ENCODE results near the gene LRCH4.

LRCH4 gene

DNA sequence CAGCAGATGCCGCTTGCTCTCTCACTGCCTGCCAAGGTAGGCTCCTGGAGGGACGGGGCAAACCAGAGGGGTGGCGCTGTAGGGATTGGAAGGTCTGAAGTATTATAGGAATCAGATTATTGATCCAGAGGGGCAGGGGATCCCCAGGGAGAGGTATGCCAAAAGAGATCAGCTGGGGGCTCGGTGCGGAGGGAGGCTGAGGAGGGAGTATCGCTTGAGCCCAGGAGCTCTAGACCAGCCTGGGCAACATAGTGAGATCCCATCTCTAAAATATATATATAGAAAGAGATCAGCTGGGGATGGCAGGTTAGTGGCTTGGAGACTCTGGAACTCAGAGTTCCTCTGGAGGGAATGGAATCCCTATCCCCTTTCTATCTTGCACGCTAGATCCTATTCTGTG lies 9.3 kb upstream of the LRCH4 start:
- TF ChIP-seq, protein P1, sequence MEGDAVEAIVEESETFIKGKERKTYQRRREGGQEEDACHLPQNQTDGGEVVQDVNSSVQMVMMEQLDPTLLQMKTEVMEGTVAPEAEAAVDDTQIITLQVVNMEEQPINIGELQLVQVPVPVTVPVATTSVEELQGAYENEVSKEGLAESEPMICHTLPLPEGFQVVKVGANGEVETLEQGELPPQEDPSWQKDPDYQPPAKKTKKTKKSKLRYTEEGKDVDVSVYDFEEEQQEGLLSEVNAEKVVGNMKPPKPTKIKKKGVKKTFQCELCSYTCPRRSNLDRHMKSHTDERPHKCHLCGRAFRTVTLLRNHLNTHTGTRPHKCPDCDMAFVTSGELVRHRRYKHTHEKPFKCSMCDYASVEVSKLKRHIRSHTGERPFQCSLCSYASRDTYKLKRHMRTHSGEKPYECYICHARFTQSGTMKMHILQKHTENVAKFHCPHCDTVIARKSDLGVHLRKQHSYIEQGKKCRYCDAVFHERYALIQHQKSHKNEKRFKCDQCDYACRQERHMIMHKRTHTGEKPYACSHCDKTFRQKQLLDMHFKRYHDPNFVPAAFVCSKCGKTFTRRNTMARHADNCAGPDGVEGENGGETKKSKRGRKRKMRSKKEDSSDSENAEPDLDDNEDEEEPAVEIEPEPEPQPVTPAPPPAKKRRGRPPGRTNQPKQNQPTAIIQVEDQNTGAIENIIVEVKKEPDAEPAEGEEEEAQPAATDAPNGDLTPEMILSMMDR (IDR thresholded peaks at IDR 0.05) = no peak
- peaks cover 31% of the 10 kb centered on the region for H3K36me3 Mint-ChIP-seq (ENCODE audit: low read depth)
- no peak overlapping the region for H3K4me3 Mint-ChIP-seq
- H3K9me3 Mint-ChIP-seq = peaks cover 10% of the 10 kb centered on the region
- no peak for DNase-seq
- H3K27ac Mint-ChIP-seq = no peak overlapping the region
- H3K4me1 Mint-ChIP-seq = peaks cover 67% of the 10 kb centered on the region
- peaks cover 7% of the 10 kb centered on the region for H3K27me3 Mint-ChIP-seq (ENCODE audit: low read depth, poor library complexity)

DNA sequence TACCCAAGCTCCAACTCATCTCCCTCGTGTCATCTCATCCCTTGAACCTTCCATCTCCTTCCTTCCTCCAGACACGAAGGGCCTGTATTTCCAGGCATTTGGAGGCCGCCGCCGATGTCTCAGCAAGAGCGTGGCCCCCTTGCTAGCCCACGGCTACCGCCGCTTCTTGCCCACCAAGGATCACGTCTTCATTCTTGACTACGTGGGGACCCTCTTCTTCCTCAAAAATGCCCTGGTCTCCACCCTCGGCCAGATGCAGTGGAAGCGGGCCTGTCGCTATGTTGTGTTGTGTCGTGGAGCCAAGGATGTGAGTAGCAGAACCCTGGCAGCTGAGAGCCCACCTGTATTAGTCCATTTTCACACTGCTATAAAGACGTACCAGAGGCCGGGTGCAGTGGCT lies 5.7 kb upstream of the LRCH4 start:
- Mint-ChIP-seq H3K4me3 (no peak overlapping the region), H3K4me1 (peaks cover 70% of the 10 kb centered on the region), H3K9me3 (peaks cover 10% of the 10 kb centered on the region), H3K27ac (peak overlapping the region; percentile 90), H3K36me3 (ENCODE audit: low read depth) (peaks cover 23% of the 10 kb centered on the region), H3K27me3 (ENCODE audit: low read depth, poor library complexity) (peaks cover 3% of the 10 kb centered on the region)
- TF ChIP-seq, protein P1 (IDR thresholded peaks at IDR 0.05) = no peak
- no peak for DNase-seq

DNA sequence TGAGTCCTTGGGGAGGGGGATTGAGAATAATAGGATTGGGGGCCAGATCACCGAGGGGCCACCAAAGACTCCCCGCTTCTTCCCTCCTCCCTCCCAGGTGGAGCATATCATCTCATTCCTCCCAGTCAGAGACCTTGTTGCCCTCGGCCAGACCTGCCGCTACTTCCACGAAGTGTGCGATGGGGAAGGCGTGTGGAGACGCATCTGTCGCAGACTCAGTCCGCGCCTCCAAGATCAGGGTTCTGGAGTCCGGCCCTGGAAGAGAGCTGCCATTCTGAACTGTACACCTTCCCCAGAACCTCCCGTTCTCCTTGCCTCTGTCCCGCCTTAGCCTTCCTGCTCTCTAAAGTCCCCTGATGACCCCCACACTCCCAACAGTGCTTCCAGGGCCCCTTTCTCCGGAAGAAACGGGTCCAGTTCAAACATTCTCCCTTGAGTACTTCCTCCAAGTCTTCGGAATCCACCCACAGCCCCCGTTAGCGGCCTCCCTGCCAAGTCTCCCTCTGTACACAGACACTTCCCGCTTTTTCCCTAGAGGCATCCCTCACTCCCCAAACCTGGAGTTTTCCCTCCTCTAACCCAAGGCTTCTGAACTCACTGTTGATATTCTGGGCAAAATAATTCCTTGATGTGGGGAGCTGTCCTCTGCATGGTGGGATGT lies 4.3 kb upstream of the LRCH4 start:
- H3K27ac Mint-ChIP-seq = peak overlapping the region; percentile 98
- peaks cover 10% of the 10 kb centered on the region for H3K9me3 Mint-ChIP-seq
- TF ChIP-seq, protein P1 (IDR thresholded peaks at IDR 0.05) = no peak
- no peak for DNase-seq
- peaks cover 17% of the 10 kb centered on the region for H3K36me3 Mint-ChIP-seq (ENCODE audit: low read depth)
- peaks cover 69% of the 10 kb centered on the region for H3K4me1 Mint-ChIP-seq
- peak overlapping the region; percentile 49 for H3K4me3 Mint-ChIP-seq
- peaks cover 3% of the 10 kb centered on the region for H3K27me3 Mint-ChIP-seq (ENCODE audit: low read depth, poor library complexity)

DNA sequence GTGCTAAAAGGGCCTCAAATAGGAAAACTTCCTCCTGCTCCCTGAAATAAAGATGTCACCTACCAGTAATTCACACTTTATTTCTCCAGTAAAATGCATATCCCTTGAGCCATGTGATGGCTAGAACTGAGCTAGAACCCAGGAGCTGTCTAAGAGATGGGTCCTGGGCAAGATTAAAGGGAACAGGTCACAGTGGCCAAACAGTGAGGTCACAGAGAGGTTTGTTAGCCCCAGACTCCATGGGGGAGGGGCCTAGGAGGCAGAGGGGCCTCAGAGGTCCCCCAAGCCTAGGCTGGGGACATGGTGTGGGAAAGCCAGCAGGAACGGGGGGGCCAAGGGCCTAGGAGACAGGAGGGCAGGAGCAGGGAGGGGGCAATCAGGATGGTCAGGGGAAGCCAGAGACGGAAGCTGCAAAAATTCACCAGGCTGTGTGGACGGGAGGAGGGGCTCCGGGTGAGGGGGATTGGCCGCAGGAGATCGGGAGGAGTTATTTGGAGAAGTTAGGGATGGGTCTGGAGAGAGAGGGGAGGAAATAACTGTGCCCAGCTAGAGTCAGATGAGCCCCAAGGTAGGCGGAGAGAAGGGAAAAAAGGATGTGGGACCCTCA lies 3.5 kb upstream of the LRCH4 start:
- H3K27me3 Mint-ChIP-seq (ENCODE audit: low read depth, poor library complexity) = no peaks in the 10 kb centered on the region
- peaks cover 10% of the 10 kb centered on the region for H3K9me3 Mint-ChIP-seq
- DNase-seq = peak; percentile 33
- peak overlapping the region; percentile 49 for H3K4me3 Mint-ChIP-seq
- peaks cover 17% of the 10 kb centered on the region for H3K36me3 Mint-ChIP-seq (ENCODE audit: low read depth)
- TF ChIP-seq, protein P1 (IDR thresholded peaks at IDR 0.05) = no peak
- H3K27ac Mint-ChIP-seq = peak overlapping the region; percentile 97
- peaks cover 74% of the 10 kb centered on the region for H3K4me1 Mint-ChIP-seq

DNA sequence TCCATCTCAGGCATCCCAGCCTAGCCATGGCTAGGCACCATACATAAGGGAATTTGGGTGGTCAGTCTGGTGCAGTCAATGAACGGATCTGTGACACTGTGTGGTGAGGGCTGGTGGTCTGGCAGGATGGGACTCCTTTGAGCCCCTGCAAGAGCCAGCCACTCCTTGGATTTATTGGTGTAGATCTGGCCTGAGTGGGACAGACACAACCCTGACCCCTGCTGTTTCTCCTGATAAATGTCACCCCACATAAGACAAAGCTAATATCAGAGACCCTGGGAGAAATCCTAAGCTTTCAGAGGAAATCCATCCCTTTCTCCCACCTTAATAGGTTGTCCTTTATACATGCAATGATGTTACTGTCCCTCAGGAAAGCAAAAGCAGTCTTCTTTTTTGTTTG lies 2.5 kb upstream of the LRCH4 start:
- Mint-ChIP-seq H3K4me3 (peak overlapping the region; percentile 77), H3K36me3 (ENCODE audit: low read depth) (peaks cover 9% of the 10 kb centered on the region), H3K4me1 (peaks cover 76% of the 10 kb centered on the region), H3K27ac (peak overlapping the region; percentile 77), H3K27me3 (ENCODE audit: low read depth, poor library complexity) (no peaks in the 10 kb centered on the region), H3K9me3 (peaks cover 4% of the 10 kb centered on the region)
- TF ChIP-seq, protein P1 (IDR thresholded peaks at IDR 0.05) = no peak
- no peak for DNase-seq

Data from nephron progenitor cell (in vitro differentiated cells).